CD14-positive monocyte (primary cell): ENCODE results near the gene CST3. TPM values are rescaled to one million over a fixed set of nuclear protein-coding genes. Genes with fewer than 3 reads are reported as not detected.

Source experiments
- DNase-seq, 3 donors: peaks; one replicate each; pipeline ENCODE4 v3.0.0-alpha.2; 2011 to 2022
- H2AFZ ChIP-seq: 2 replicates; pipeline ENCODE4 v1.6.0; 2012; ENCODE audit warnings: mild to moderate bottlenecking, low read depth, low read length, inconsistent platforms; ENCODE audit not compliant: insufficient read depth, poor library complexity, severe bottlenecking
- H3K27ac ChIP-seq, 2 donors: 1 replicate in 1 of 2; 2 replicates in 1 of 2; pipeline ENCODE4 v1.5.1; 2012 to 2013; ENCODE audit warnings: low read length in 2 of 2, control low read depth in 1 of 2, inconsistent platforms in 1 of 2, low read depth in 1 of 2, mild to moderate bottlenecking in 1 of 2
- H3K27me3 ChIP-seq, 2 donors: one replicate each; pipeline versions ENCODE4 v1.6.0 to v1.6.1; 2011 to 2013; ENCODE audit warnings: low read length in 2 of 2; ENCODE audit not compliant: control insufficient read depth in 2 of 2, insufficient read depth in 2 of 2
- H3K36me3 ChIP-seq, 2 donors: replicated peaks in 1 of 2; 1 replicate in 1 of 2; 2 replicates in 1 of 2; pipeline versions ENCODE4 v1.5.1 to v1.6.1; 2012 to 2013; ENCODE audit warnings: low read length in 2 of 2, control low read depth in 1 of 2, inconsistent platforms in 1 of 2, mild to moderate bottlenecking in 1 of 2; ENCODE audit not compliant: insufficient read depth in 2 of 2, control insufficient read depth in 1 of 2
- H3K4me1 ChIP-seq, 2 donors: 1 replicate in 1 of 2; 2 replicates in 1 of 2; pipeline versions ENCODE4 v1.5.1 to v1.6.1; 2012 to 2013; ENCODE audit warnings: low read length in 2 of 2, control low read depth in 1 of 2, inconsistent platforms in 1 of 2, mild to moderate bottlenecking in 1 of 2, moderate library complexity in 1 of 2; ENCODE audit not compliant: insufficient read depth in 2 of 2, control insufficient read depth in 1 of 2
- H3K4me2 ChIP-seq: replicated peaks from 2 replicates; pipeline ENCODE3; 2012; ENCODE audit warnings: low read length, moderate library complexity, mild to moderate bottlenecking; ENCODE audit not compliant: poor library complexity, severe bottlenecking; ENCODE audit errors: extremely low read depth
- H3K4me3 ChIP-seq, 3 experiments: fragments of 200-600 bp in 1 of 3; sonication (generic) in 1 of 3; replicated peaks in 1 of 3; 1 replicate in 2 of 3; 2 replicates in 1 of 3; pipeline ENCODE4 v1.5.1; 2011 to 2013; ENCODE audit warnings: low read length in 3 of 3, mild to moderate bottlenecking in 3 of 3, control low read depth in 2 of 3, low read depth in 2 of 3, inconsistent platforms in 1 of 3, moderate library complexity in 1 of 3
- H3K79me2 ChIP-seq: 2 replicates; pipeline ENCODE4 v1.6.0; 2012; ENCODE audit warnings: mild to moderate bottlenecking, control low read depth, inconsistent platforms, low read length, moderate library complexity; ENCODE audit not compliant: insufficient read depth
- H3K9ac ChIP-seq: 2 replicates; pipeline ENCODE4 v1.6.0; 2017; ENCODE audit warnings: low read length, mild to moderate bottlenecking; ENCODE audit not compliant: insufficient read depth, poor library complexity, severe bottlenecking
- H3K9me3 ChIP-seq, 2 donors: replicated peaks in 1 of 2; 1 replicate in 1 of 2; 2 replicates in 1 of 2; pipeline versions ENCODE4 v1.5.1 to v1.6.1; 2012 to 2013; ENCODE audit warnings: low read length in 2 of 2, control low read depth in 1 of 2; ENCODE audit not compliant: control insufficient read depth in 1 of 2, insufficient read depth in 1 of 2
- H4K20me1 ChIP-seq: 2 replicates; pipeline ENCODE4 v1.6.0; 2012; ENCODE audit warnings: mild to moderate bottlenecking, low read length, control low read depth, moderate library complexity; ENCODE audit not compliant: insufficient read depth
- H3K27ac Mint-ChIP-seq, 7 donors: one replicate each; pipeline ENCODE4 v1.8.0; 2020; ENCODE audit warnings: mild to moderate bottlenecking in 7 of 7, mixed read lengths in 7 of 7, moderate library complexity in 6 of 7, inconsistent platforms in 2 of 7
- H3K27me3 Mint-ChIP-seq, 3 donors: one replicate each; pipeline ENCODE4 v1.8.0; 2021 to 2022; ENCODE audit warnings: low read depth in 3 of 3, mild to moderate bottlenecking in 3 of 3, mixed read lengths in 3 of 3, moderate library complexity in 3 of 3, inconsistent platforms in 1 of 3
- H3K36me3 Mint-ChIP-seq, 2 donors: one replicate each; pipeline ENCODE4 v1.8.0; 2020; ENCODE audit warnings: mixed read lengths in 2 of 2, inconsistent platforms in 1 of 2, mild to moderate bottlenecking in 1 of 2
- H3K4me1 Mint-ChIP-seq: one replicate; pipeline ENCODE4 v1.8.0; 2020; ENCODE audit warnings: mild to moderate bottlenecking, mixed read lengths
- H3K4me3 Mint-ChIP-seq, 2 donors: one replicate each; pipeline ENCODE4 v1.8.0; 2020; ENCODE audit warnings: mild to moderate bottlenecking in 2 of 2, mixed read lengths in 2 of 2, moderate library complexity in 1 of 2
- H3K9me3 Mint-ChIP-seq, 7 donors: one replicate each; pipeline ENCODE4 v1.8.0; 2020 to 2022; ENCODE audit warnings: mixed read lengths in 7 of 7, mild to moderate bottlenecking in 6 of 7, moderate library complexity in 6 of 7, inconsistent platforms in 2 of 7
- CTCF ChIP-seq: fragments of 200-600 bp; IDR thresholded peaks from one replicate; pipeline ENCODE4 v1.8.0; 2022; ENCODE audit warnings: antibody characterized with exemption, mild to moderate bottlenecking
- WGBS: methylation state at CpG from one replicate; pipeline ENCODE4 v1.1.5; 2013; ENCODE audit warnings: missing lambda C conversion rate; ENCODE audit not compliant: insufficient coverage; 5-methylcytosine and 5-hydroxymethylcytosine counted together
- intact Hi-C, 2 donors: fragments of 100-400 bp; cut with micrococcal nuclease; formaldehyde crosslinking; loops; one replicate each; pipeline versions ENCODE4 v1.15.0 to v1.15.1; 2023
- polyA plus RNA-seq, 3 donors: library from polyadenylated mRNA; depleted of rRNA in 1 of 3; unstranded in 2 of 3; stranded (reverse) in 1 of 3; fragments of 300-500 nt in 2 of 3; fragments of >200 nt in 1 of 3; fragmentation: Illumina TruSeq in 2 of 3; gene quantifications; 1 replicate in 2 of 3; 2 replicates in 1 of 3; pipeline ENCODE4 v1.2.3, GENCODE V29; 2012 to 2021

Gene CST3
- polyA plus RNA-seq, 3 donors: 1,459 to 3,222 (median 2,657) TPM

DNA sequence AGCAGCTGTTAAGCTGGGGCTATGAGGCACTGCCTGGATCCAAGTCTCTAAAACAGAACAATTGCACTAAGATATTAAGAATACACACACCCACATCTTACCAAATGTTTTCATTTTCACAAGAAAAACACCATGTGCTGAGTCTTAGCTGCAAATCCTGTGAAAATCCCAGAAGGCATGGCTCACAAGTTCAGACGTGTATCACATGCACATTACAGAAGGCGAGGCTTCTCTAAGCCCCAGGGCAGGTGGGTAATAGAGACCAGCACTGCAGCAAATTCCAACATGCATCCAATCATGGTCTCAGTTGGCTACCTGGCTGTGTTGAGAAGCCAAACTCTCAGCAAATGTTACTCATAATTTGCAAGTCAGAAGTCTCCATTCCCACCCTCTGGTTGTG is 16.2 kb upstream of the CST3 start:
- Histone ChIP-seq H3K27ac (peak overlapping the region; percentile 59 to 90), H2AFZ (no peak overlapping the region), H3K4me2 (peak overlapping the region; percentile 73), H3K4me3 (peak overlapping the region in 1 of 3 experiments; percentile 64), H3K9me3 (no peaks in the 10 kb centered on the region), H3K9ac (no peak overlapping the region), H4K20me1 (no peaks in the 10 kb centered on the region), H3K36me3 (no peaks in the 10 kb centered on the region), H3K4me1 (peaks cover 65 to 66% of the 10 kb centered on the region in 2 donors), H3K79me2 (no peaks in the 10 kb centered on the region), H3K27me3 (no peaks in the 10 kb centered on the region)
- 78% methylated on average over 2 of the region's 2 CpGs for WGBS
- H3K4me3 Mint-ChIP-seq: no peak overlapping the region
- no peak for DNase-seq
- H3K4me1 Mint-ChIP-seq: peaks cover 65% of the 10 kb centered on the region
- peaks cover 0 to 2% (median 0%) of the 10 kb centered on the region in 3 donors for H3K27me3 Mint-ChIP-seq
- peak overlapping the region; percentile 92 to 96 (median 93) for H3K27ac Mint-ChIP-seq
- H3K36me3 Mint-ChIP-seq: peaks cover 0 to 4% of the 10 kb centered on the region in 2 donors
- intact Hi-C loops: no loop called here
- TF ChIP-seq CTCF: no peak
- H3K9me3 Mint-ChIP-seq: no peaks in the 10 kb centered on the region

GRCh38 chr20:23653400-23653938 is 15.7 kb upstream of the CST3 start:
- DNase-seq: no peak
- Histone ChIP-seq H3K27me3 (no peaks in the 10 kb centered on the region), H3K9ac (no peak overlapping the region), H3K27ac (peak overlapping the region; percentile 59 to 90), H3K4me2 (peak overlapping the region; percentile 73), H3K79me2 (no peaks in the 10 kb centered on the region), H3K9me3 (no peaks in the 10 kb centered on the region), H4K20me1 (no peaks in the 10 kb centered on the region), H3K36me3 (no peaks in the 10 kb centered on the region), H3K4me3 (peak overlapping the region in 1 of 3 experiments; percentile 64), H2AFZ (no peak overlapping the region), H3K4me1 (peaks cover 65 to 66% of the 10 kb centered on the region in 2 donors)
- no peaks in the 10 kb centered on the region for H3K9me3 Mint-ChIP-seq
- peaks cover 0 to 2% (median 0%) of the 10 kb centered on the region in 3 donors for H3K27me3 Mint-ChIP-seq
- TF ChIP-seq CTCF: no peak
- 100% methylated on average over 3 of the region's 3 CpGs for WGBS
- peaks cover 67% of the 10 kb centered on the region for H3K4me1 Mint-ChIP-seq
- H3K36me3 Mint-ChIP-seq: peaks cover 0 to 4% of the 10 kb centered on the region in 2 donors
- peak overlapping the region; percentile 66 to 96 (median 92) for H3K27ac Mint-ChIP-seq
- no peak overlapping the region for H3K4me3 Mint-ChIP-seq
- intact Hi-C loops: no loop called here
